Kidney (tissue), 14 donors: ENCODE measurements around the gene FPR3. TPM values are rescaled to one million over a fixed set of nuclear protein-coding genes. Genes with fewer than 3 reads are reported as not detected.

ENCODE experiments used
- DNase-seq, 5 donors: peaks; one replicate each; pipeline ENCODE4 v3.0.0-alpha.2; 2013 to 2020
- FAIRE-seq: peaks from 2 replicates; lab custom pipeline; 2012; peaks lifted over from hg19 to GRCh38; lab: Jason Lieb, UNC
- H3K27ac ChIP-seq, 2 donors: one replicate each; pipeline ENCODE4 v1.7.0; 2013; ENCODE audit warnings: low read depth in 2 of 2, low read length in 2 of 2, inconsistent platforms in 1 of 2
- H3K27me3 ChIP-seq: one replicate; pipeline ENCODE4 v1.7.1; 2013; ENCODE audit warnings: low read length, inconsistent platforms; ENCODE audit not compliant: control insufficient read depth, insufficient read depth
- H3K36me3 ChIP-seq, 3 donors: one replicate each; pipeline versions ENCODE4 v1.7.0 to v1.7.1; 2013; ENCODE audit warnings: low read length in 3 of 3, control low read depth in 1 of 3, inconsistent platforms in 1 of 3; ENCODE audit not compliant: insufficient read depth in 3 of 3, control insufficient read depth in 2 of 3
- H3K4me1 ChIP-seq, 3 donors: one replicate each; pipeline versions ENCODE4 v1.7.0 to v1.7.1; 2013; ENCODE audit warnings: low read length in 3 of 3, inconsistent platforms in 1 of 3, low read depth in 1 of 3; ENCODE audit not compliant: control insufficient read depth in 2 of 3, insufficient read depth in 2 of 3
- H3K4me3 ChIP-seq, 3 donors: one replicate each; pipeline versions ENCODE4 v1.7.0 to v1.8.1; 2013; ENCODE audit warnings: low read length in 3 of 3, control low read depth in 1 of 3, inconsistent platforms in 1 of 3
- H3K9ac ChIP-seq, 3 donors: one replicate each; pipeline versions ENCODE4 v1.7.0 to v1.7.1; 2013; ENCODE audit warnings: low read length in 3 of 3, control low read depth in 1 of 3, inconsistent platforms in 1 of 3
- H3K9me3 ChIP-seq, 3 donors: one replicate each; pipeline versions ENCODE4 v1.7.0 to v1.7.1; 2013; ENCODE audit warnings: low read length in 3 of 3, control low read depth in 1 of 3, inconsistent platforms in 1 of 3; ENCODE audit not compliant: control insufficient read depth in 2 of 3, insufficient read depth in 1 of 3
- CTCF ChIP-seq: IDR thresholded peaks from 3 replicates; pipeline ENCODE4 v1.5.1; 2012; ENCODE audit warnings: mild to moderate bottlenecking, moderate library complexity, borderline replicate concordance; ENCODE audit not compliant: insufficient read depth; ENCODE audit errors: extremely low read depth
- intact Hi-C: fragments of 100-400 bp; cut with DNase I; formaldehyde crosslinking; loops from one replicate; pipeline ENCODE4 v1.11.1; 2022
- polyA plus RNA-seq: library from polyadenylated mRNA; stranded (reverse); fragments of 350-450 nt; fragmentation: Illumina TruSeq; extraction: RNeasy Lipid Tissue Mini Kit (QIAGEN cat#74804); gene quantifications from one replicate; pipeline ENCODE4 v1.2.3, GENCODE V29; 2014; ENCODE audit warnings: low read depth, low replicate concordance; ENCODE audit not compliant: insufficient read depth
- total RNA-seq: library from RNA; stranded (reverse); fragmentation: NEBNext Ultra II Directional; extraction: Animal tissue kit (Norgen Biotek cat#: 25700); gene quantifications from one replicate; pipeline ENCODE4 v1.2.1, GENCODE V29; 2021
- donor health status: control.
- donor health status: control.
- donor health status: control.
- donor health status: control.
- donor health status: control.
- donor health status: DM: yes; HTN: yes; CAD: no.
- donor health status: Normal renal cell carcinoma (clear cell type).

Gene FPR3
- total and polyA plus RNA-seq, 2 donors from 2014 or later = 1.1 to 8.5 TPM

DNA sequence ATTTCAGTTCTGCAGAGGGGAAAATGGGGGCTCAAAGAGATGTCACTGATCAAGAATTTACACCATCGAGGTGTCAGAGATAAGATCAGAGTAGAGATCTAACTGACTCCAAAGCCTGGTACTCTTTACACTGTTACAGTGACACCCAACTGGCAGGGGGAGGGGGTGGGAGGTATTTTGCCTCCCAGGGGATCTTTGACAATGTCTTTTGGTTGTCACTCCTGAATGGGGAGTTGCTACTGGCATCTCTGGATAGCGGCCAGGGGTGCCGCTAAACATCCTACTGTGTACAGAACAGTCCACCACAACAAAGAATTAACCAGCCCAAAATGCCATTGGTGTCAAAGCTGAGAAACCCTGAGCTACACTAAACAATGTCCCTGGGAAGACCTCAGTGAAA lies 3.1 kb downstream of the FPR3 start:
- Histone ChIP-seq H3K4me3 (no peak overlapping the region), H3K27me3 (no peaks in the 10 kb centered on the region), H3K9me3 (no peaks in the 10 kb centered on the region), H3K9ac (no peak overlapping the region), H3K4me1 (peaks cover 0 to 5% (median 0%) of the 10 kb centered on the region in 3 donors), H3K27ac (no peak overlapping the region), H3K36me3 (no peaks in the 10 kb centered on the region)
- TF ChIP-seq CTCF = no peak
- intact Hi-C loops = no loop called here
- DNase-seq (no peak), FAIRE-seq (no peak)

GRCh38 chr19:51799034-51799773 lies 4.2 kb downstream of the FPR3 start:
- no peak for FAIRE-seq
- H3K36me3 ChIP-seq = no peaks in the 10 kb centered on the region
- H3K9me3 ChIP-seq = no peaks in the 10 kb centered on the region
- peak overlapping the region in 1 of 3 donors; percentile 32 for H3K9ac ChIP-seq
- H3K27me3 ChIP-seq = no peaks in the 10 kb centered on the region
- intact Hi-C loops = no loop called here
- peak overlapping the region; percentile 21 to 60 for H3K27ac ChIP-seq
- DNase-seq = peak in 3 of 5 donors; percentile 26 to 92 (median 68)
- peaks cover 0 to 5% (median 0%) of the 10 kb centered on the region in 3 donors for H3K4me1 ChIP-seq
- TF ChIP-seq CTCF = no peak
- H3K4me3 ChIP-seq = no peak overlapping the region

- FAIRE-seq (no peak), DNase-seq (peak in 1 of 5 donors; percentile 54)
- H3K4me1 ChIP-seq = peaks cover 0 to 5% (median 0%) of the 10 kb centered on the region in 3 donors
- H3K36me3 ChIP-seq = no peaks in the 10 kb centered on the region
- H3K27ac ChIP-seq = peak overlapping the region; percentile 21 to 60
- no peak overlapping the region for H3K4me3 ChIP-seq
- H3K9me3 ChIP-seq = no peaks in the 10 kb centered on the region
- H3K9ac ChIP-seq = no peak overlapping the region
- H3K27me3 ChIP-seq = no peaks in the 10 kb centered on the region
- intact Hi-C loops = no loop called here
- TF ChIP-seq CTCF = no peak
Observed at GRCh38 chr19:51799774-51800472, 5.0 kb downstream of the FPR3 start.
